NCI-H510A (cell line): ENCODE results near the gene SASH1.
A peak's percentile ranks its signal among the peaks of the same experiment; 100 is the strongest.

ENCODE experiments used
- DNase-seq: peaks from one replicate; lab custom pipeline; 2025; lab: John Stamatoyannopoulos, UW

Gene SASH1

GRCh38 chr6:148405894-148406293 lies 63.3 kb downstream of the SASH1 start:
- no peak for DNase-seq

GRCh38 chr6:148406579-148407371 lies 64.1 kb downstream of the SASH1 start:
- DNase-seq, result no peak

- DNase-seq, result no peak
These were observed 64.7 kb downstream of the SASH1 start for GRCh38 chr6:148407372-148407771.

DNA sequence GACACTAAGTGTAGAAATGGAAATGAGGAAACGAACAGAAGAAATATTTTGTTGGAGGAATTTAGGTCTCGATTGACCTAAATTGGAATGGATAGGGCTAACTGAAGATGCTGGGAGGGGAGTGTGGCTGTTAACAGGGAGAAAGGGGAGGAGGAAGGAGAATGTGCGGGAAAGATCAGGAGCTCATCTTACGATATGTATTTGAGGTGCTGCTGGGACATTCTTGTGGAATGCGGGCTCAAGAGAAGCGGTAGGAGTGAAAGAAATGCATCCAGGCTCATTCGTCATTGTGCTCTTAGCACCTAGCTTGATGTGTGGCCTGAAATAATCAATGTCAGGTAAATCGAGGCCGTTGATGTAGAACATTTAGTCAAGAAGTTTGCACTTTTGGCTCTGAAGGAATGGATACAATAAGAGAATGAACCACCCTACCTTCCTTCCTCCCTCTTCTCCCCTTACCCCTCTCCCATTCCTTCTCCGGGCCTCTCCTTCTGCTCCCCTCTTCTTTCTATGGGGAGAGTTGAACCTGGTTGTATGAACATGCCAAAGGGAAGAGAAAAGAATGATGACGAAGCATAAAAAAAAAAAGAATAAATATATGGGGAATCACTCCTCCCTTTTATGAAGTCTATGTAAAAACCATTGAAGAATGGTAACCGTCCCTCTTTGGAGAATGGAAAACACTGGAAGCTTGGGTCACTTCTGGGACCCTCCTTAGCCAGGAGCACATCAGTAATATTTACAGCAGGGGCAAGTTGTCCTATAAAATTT lies 70.9 kb downstream of the SASH1 start:
- DNase-seq, result no peak

DNA sequence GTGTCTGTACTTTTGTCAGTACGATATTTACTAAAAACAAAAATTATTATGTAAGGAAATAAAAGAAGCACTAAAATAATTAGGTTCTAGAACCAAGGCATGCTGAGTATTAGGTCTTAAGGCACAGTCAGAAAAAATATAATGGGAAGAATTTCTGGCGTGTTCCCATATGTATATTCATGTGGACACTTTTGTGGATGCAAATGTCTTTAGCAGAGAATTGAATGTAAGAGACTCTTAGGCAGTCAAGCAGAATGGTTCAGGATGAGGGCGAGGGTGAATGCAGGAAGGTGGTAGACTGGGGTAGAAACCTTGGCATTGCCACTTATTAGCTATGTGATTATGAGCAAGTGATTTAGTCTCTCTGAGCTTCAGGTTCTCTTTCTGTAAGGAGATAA lies 71.5 kb downstream of the SASH1 start:
- DNase-seq, result no peak

- no peak for DNase-seq
These were observed 72.2 kb downstream of the SASH1 start for GRCh38 chr6:148414836-148415235.

- DNase-seq, result no peak
These were observed 73.0 kb downstream of the SASH1 start for GRCh38 chr6:148415511-148416260.

DNA sequence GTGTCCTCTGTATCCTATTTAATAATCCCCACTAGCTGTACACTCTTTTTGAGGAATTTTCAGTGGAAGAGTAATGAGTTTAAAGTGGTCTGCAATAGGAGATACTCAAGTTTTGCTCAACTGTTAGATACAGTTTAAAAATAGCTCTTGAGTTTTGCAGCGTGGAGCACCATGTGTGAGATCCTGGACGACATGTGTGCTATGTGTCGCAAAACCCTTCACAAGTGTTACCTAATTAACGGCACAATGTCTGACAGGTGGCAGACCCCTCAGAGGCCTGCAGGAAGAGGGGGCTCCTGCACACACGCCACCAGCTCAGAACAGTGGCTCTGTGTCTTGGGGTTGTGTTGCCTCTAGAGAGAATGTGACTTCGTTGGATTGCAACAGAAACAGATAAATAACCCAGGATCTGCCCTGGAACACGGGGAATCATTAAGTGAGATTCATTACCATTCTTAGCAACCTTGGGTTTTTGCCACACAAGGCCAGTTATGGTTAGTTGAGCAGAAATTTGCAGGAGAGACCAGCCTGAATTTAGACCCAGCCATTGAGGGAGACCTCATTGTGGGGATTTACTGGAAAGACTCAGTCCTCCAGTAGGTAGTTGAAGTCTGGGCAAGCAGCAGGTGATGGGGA lies 73.8 kb downstream of the SASH1 start:
- DNase-seq, result no peak

GRCh38 chr6:148417045-148417444 lies 74.4 kb downstream of the SASH1 start:
- no peak for DNase-seq

DNA sequence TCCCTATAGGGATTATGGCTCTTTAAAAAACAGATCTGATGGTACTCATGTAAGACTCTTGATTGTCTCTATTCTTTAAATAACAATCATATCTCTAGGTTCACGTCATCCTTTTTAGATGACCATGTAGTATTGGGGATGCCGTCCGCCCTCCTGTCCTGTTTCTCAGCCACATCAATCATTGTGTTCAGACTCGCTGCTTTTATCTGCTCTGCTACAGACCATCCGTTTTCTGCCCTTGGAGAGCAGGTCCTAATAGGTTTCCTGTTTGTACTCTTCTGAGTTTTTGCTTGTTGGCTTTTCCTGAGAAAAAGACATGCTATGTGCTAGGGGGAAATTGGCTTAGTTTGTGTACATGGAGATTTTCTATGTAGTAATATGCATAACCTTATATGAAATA lies 76.8 kb downstream of the SASH1 start:
- no peak for DNase-seq

DNA sequence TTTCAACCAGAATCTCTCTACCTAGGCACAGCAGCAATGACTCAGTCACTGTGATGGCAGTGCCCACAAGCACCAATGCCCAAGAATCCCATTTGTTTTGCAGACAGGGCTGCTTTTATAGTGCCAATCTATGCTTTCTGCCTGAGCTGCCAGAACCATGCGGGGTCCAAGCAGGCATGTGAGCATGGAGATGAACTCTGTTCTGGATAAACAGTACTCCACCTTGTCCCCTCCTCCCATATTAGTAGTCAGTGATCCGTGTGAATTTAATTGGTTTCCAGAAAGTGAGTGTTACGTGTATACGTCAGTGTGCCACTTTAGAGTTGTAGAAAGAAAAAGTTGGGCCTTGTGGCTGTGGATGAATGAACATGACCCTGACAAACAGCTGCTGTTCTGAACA lies 79.4 kb downstream of the SASH1 start:
- peak; percentile 33 for DNase-seq

GRCh38 chr6:148423133-148423532 lies 80.5 kb downstream of the SASH1 start:
- DNase-seq, result no peak

- DNase-seq, result peak; percentile 13
These were observed 81.1 kb downstream of the SASH1 start for GRCh38 chr6:148423601-148424270.

- DNase-seq, result no peak
These were observed 82.8 kb downstream of the SASH1 start for GRCh38 chr6:148425443-148425842.

DNA sequence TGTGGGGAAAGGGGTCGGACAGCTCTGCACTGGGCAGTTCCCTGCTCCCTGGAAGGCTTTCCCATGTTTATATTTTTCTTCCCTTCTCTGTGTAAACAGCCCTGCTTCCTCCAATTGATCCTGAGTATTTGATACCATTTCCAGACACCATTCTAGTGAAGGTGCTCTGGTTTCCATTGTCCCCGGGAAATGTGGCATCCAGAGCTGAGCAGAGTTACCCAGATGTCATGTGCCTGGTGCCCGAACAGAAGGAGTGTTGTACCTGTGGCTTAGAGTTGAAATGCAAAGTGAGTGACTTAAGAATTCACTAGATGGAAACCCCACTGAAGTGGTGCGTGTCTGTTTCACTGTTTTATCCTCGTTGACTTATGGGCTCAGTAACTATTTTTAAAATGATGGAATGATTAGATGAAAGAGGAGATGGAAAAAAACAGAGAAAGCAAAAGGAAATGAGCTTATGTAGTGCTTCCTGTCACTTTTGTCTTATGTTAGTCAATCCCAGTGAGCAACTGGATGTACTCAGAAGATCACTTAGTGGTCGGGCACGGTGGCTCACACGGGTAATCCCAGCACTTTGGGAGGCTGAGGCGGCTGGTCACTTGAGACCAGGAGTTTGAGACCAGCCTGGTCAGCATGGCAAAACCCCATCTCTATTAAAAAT lies 83.8 kb downstream of the SASH1 start:
- DNase-seq, result no peak

- no peak for DNase-seq
These were observed 84.7 kb downstream of the SASH1 start for GRCh38 chr6:148427333-148427732.

- no peak for DNase-seq
These were observed 86.8 kb downstream of the SASH1 start for GRCh38 chr6:148429423-148429822.

- peak; percentile 49 for DNase-seq
These were observed 88.3 kb downstream of the SASH1 start for GRCh38 chr6:148430897-148431296.

GRCh38 chr6:148431413-148431812 lies 88.8 kb downstream of the SASH1 start:
- DNase-seq, result no peak

DNA sequence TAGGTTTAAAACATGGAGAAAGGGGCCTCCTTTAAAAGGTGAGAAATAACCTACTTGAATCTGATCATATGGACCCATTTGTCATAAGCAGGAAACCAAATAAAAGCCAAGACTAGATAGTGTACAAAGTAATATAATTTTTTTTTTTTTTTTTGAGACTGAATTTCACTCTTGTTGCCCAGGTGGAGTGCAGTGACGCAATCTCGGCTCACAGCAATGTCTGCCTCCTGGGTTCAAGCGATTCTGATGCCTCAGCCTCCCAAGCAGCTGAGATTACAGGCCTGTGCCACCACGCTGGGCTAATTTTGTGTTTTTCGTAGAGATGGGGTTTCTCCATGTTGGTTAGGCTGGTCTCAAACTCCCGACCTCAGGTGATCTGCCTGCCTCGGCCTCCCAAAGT lies 89.2 kb downstream of the SASH1 start:
- DNase-seq, result no peak
